H9 (cell line): Measurements from ENCODE around the gene PDE6H. TPM values are rescaled to one million over a fixed set of nuclear protein-coding genes. Genes with fewer than 3 reads are reported as not detected.

Source experiments
- DNase-seq: peaks from one replicate; pipeline ENCODE4 v3.0.0-alpha.2; 2017
- H2AFZ ChIP-seq: one replicate; pipeline ENCODE4 v1.6.1; 2013; ENCODE audit warnings: mild to moderate bottlenecking, low read length, control low read depth, moderate library complexity
- H2AK5ac ChIP-seq: 2 replicates; pipeline ENCODE4 v1.6.1; 2013; ENCODE audit warnings: low read length, control low read depth, mixed read lengths; ENCODE audit not compliant: insufficient read length
- H2BK120ac ChIP-seq: one replicate; pipeline ENCODE4 v1.6.1; 2013; ENCODE audit warnings: low read depth, mild to moderate bottlenecking, low read length, control low read depth, inconsistent platforms; ENCODE audit not compliant: poor library complexity, severe bottlenecking
- H2BK12ac ChIP-seq: 2 replicates; pipeline ENCODE4 v1.6.1; 2013; ENCODE audit warnings: low read length, control low read depth, mixed read lengths, low read depth; ENCODE audit not compliant: insufficient read length
- H2BK15ac ChIP-seq: 2 replicates; pipeline ENCODE4 v1.6.1; 2013; ENCODE audit warnings: low read depth, low read length, control low read depth
- H2BK20ac ChIP-seq: one replicate; pipeline ENCODE4 v1.6.1; 2013; ENCODE audit warnings: low read depth, mild to moderate bottlenecking, low read length, control low read depth, inconsistent platforms; ENCODE audit not compliant: poor library complexity, severe bottlenecking
- H2BK5ac ChIP-seq: 2 replicates; pipeline ENCODE4 v1.6.1; 2013; ENCODE audit warnings: low read length, control low read depth, mixed read lengths; ENCODE audit not compliant: insufficient read length
- H3K14ac ChIP-seq: 2 replicates; pipeline ENCODE4 v1.6.1; 2013; ENCODE audit warnings: low read length, control low read depth; ENCODE audit not compliant: insufficient read depth
- H3K18ac ChIP-seq: 2 replicates; pipeline ENCODE4 v1.6.1; 2013; ENCODE audit warnings: low read depth, mild to moderate bottlenecking, mixed read lengths, low read length, control low read depth; ENCODE audit not compliant: insufficient read length
- H3K23ac ChIP-seq: 2 replicates; pipeline ENCODE4 v1.6.1; 2013; ENCODE audit warnings: low read length, control low read depth, mixed read lengths, low read depth; ENCODE audit not compliant: insufficient read length
- H3K23me2 ChIP-seq: 2 replicates; pipeline ENCODE4 v1.6.1; 2013; ENCODE audit warnings: low read depth, mild to moderate bottlenecking, mixed read lengths, low read length, control low read depth; ENCODE audit not compliant: insufficient read length, poor library complexity, severe bottlenecking
- H3K27ac ChIP-seq: 2 replicates; pipeline ENCODE4 v1.5.1; 2013; ENCODE audit warnings: low read length, control low read depth, mixed read lengths, low read depth; ENCODE audit not compliant: insufficient read length
- H3K27me3 ChIP-seq: 2 replicates; pipeline ENCODE4 v1.6.1; 2013; ENCODE audit warnings: low read length, control low read depth, inconsistent platforms; ENCODE audit not compliant: insufficient read depth
- H3K4ac ChIP-seq: 2 replicates; pipeline ENCODE4 v1.6.1; 2013; ENCODE audit warnings: low read depth, mild to moderate bottlenecking, control low read depth, inconsistent platforms, low read length, moderate library complexity
- H3K4me1 ChIP-seq: 2 replicates; pipeline ENCODE4 v1.6.1; 2013; ENCODE audit warnings: low read length, control low read depth, inconsistent platforms; ENCODE audit not compliant: insufficient read depth
- H3K4me2 ChIP-seq: 2 replicates; pipeline ENCODE4 v1.6.1; 2013; ENCODE audit warnings: low read length, control low read depth, mixed read lengths; ENCODE audit not compliant: insufficient read length, insufficient read depth
- H3K56ac ChIP-seq: 2 replicates; pipeline ENCODE4 v1.6.1; 2013; ENCODE audit warnings: low read depth, mild to moderate bottlenecking, mixed read lengths, low read length, control low read depth; ENCODE audit not compliant: insufficient read length
- H3K79me1 ChIP-seq: 2 replicates; pipeline ENCODE4 v1.6.1; 2013; ENCODE audit warnings: low read depth, mild to moderate bottlenecking, moderate library complexity, low read length, control low read depth, inconsistent platforms; ENCODE audit not compliant: insufficient read depth, poor library complexity, severe bottlenecking
- H3K79me2 ChIP-seq: 2 replicates; pipeline ENCODE4 v1.6.1; 2013; ENCODE audit warnings: low read length, control low read depth, inconsistent platforms; ENCODE audit not compliant: insufficient read depth
- H3K9ac ChIP-seq: 2 replicates; pipeline ENCODE4 v1.6.1; 2013; ENCODE audit warnings: low read length, control low read depth, mixed read lengths; ENCODE audit not compliant: insufficient read length; ENCODE audit errors: extremely low read depth
- H3K9me3 ChIP-seq: one replicate; pipeline ENCODE4 v1.6.1; 2013; ENCODE audit warnings: low read depth, low read length, inconsistent platforms; ENCODE audit not compliant: control insufficient read depth
- H3T11ph ChIP-seq: one replicate; pipeline ENCODE4 v1.6.1; 2013; ENCODE audit warnings: mild to moderate bottlenecking, low read length, control low read depth, inconsistent platforms
- H4K20me1 ChIP-seq: one replicate; pipeline ENCODE4 v1.6.1; 2013; ENCODE audit not compliant: control insufficient read depth, insufficient read length, insufficient read depth
- H4K5ac ChIP-seq: 2 replicates; pipeline ENCODE4 v1.6.1; 2013; ENCODE audit warnings: low read depth, mild to moderate bottlenecking, mixed read lengths, low read length, control low read depth; ENCODE audit not compliant: insufficient read length
- H4K8ac ChIP-seq: replicated peaks from 2 replicates; pipeline ENCODE4 v1.6.1; 2013; ENCODE audit warnings: low read length, control low read depth, mixed read lengths, low read depth; ENCODE audit not compliant: insufficient read length
- H4K91ac ChIP-seq: 2 replicates; pipeline ENCODE4 v1.6.1; 2013; ENCODE audit warnings: low read depth, mild to moderate bottlenecking, moderate library complexity, mixed read lengths, low read length, control low read depth; ENCODE audit not compliant: insufficient read length
- H3K27ac Mint-ChIP-seq, 3 experiments: 2 replicates in 2 of 3; 3 replicates in 1 of 3; pipeline ENCODE4 v1.8.0; 2020 to 2021; ENCODE audit warnings: mixed read lengths in 3 of 3, mild to moderate bottlenecking in 1 of 3, moderate library complexity in 1 of 3
- H3K27me3 Mint-ChIP-seq: 2 replicates; pipeline ENCODE4 v1.8.0; 2021; ENCODE audit warnings: low read depth, mild to moderate bottlenecking, moderate library complexity, mixed read lengths
- H3K36me3 Mint-ChIP-seq, 3 experiments: 2 replicates in 2 of 3; 3 replicates in 1 of 3; pipeline ENCODE4 v1.8.0; 2020 to 2021; ENCODE audit warnings: low read depth in 3 of 3, mixed read lengths in 3 of 3; ENCODE audit not compliant: insufficient read depth in 1 of 3
- H3K4me1 Mint-ChIP-seq, 2 experiments: 2 replicates each; pipeline ENCODE4 v1.8.0; 2020; ENCODE audit warnings: mixed read lengths in 2 of 2
- H3K4me3 Mint-ChIP-seq, 2 experiments: 2 replicates in 1 of 2; 3 replicates in 1 of 2; pipeline ENCODE4 v1.8.0; 2020 to 2021; ENCODE audit warnings: mild to moderate bottlenecking in 2 of 2, mixed read lengths in 2 of 2, moderate library complexity in 1 of 2
- H3K9me3 Mint-ChIP-seq, 2 experiments: 2 replicates in 1 of 2; 3 replicates in 1 of 2; pipeline ENCODE4 v1.8.0; 2020; ENCODE audit warnings: mild to moderate bottlenecking in 2 of 2, mixed read lengths in 2 of 2, moderate library complexity in 1 of 2
- WGBS: extraction: QIAGEN DNeasy Blood & Tissue Kit; methylation state at CpG from one replicate; pipeline ENCODE4 v1.1.7; 2013; ENCODE audit warnings: missing lambda C conversion rate, low lambda C conversion rate, mixed read lengths; ENCODE audit not compliant: insufficient read length; ENCODE audit errors: extremely low coverage; 5-methylcytosine and 5-hydroxymethylcytosine counted together
- total RNA-seq: library from RNA; stranded (reverse); gene quantifications from 2 replicates; pipeline ENCODE4 v1.2.1, GENCODE V29; 2021
- TF ChIP-seq, protein P1 (sequence below): fragments of 200-600 bp; sonication (generic); conservative IDR thresholded peaks from 3 replicates; pipeline ENCODE4 v1.8.0; 2021; ENCODE audit warnings: antibody characterized with exemption, mild to moderate bottlenecking

The PDE6H gene
- total RNA-seq, 1 experiment from 2014 or later, result not detected

DNA sequence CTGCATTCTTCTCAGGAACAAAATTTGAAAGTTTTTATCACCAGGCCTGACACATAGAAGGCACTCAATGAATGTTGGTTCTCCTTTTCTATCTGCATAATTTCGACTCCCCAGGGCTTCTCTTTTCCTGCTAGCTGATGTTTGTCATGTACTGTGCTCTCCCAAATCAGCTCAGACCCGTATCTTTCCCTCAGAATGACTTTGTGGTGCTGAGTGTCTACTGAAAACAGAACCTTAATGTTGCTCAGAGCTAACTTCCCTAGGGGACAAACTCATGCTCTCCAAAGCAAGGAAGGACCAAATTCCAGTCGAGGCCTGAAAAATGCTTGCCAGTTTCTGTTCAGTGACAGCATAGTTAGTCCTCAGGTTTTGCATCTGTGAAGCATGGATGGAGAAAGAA, 13.4 kb upstream of the PDE6H start:
- Histone ChIP-seq H2BK5ac (no peak overlapping the region), H3K4me2 (no peak overlapping the region), H3K9ac (no peak overlapping the region), H2BK20ac (no peak overlapping the region), H2BK120ac (no peak overlapping the region), H3K27ac (no peak overlapping the region), H4K20me1 (no peaks in the 10 kb centered on the region), H4K8ac (no peak overlapping the region), H3T11ph (no peak overlapping the region), H2BK12ac (no peak overlapping the region), H3K23me2 (no peaks in the 10 kb centered on the region), H2BK15ac (no peak overlapping the region), H3K9me3 (no peaks in the 10 kb centered on the region), H3K4me1 (peaks cover 8% of the 10 kb centered on the region), H2AK5ac (no peak overlapping the region), H3K18ac (no peak overlapping the region), H4K5ac (no peak overlapping the region), H3K79me2 (no peaks in the 10 kb centered on the region), H4K91ac (no peak overlapping the region), H3K23ac (no peak overlapping the region), H3K14ac (no peak overlapping the region), H2AFZ (no peak overlapping the region), H3K79me1 (no peaks in the 10 kb centered on the region), H3K56ac (no peak overlapping the region), H3K27me3 (no peaks in the 10 kb centered on the region), H3K4ac (no peak overlapping the region)
- no CpG with 5 or more reads among the region's 3 CpGs for WGBS
- no peak overlapping the region for H3K4me3 Mint-ChIP-seq
- H3K36me3 Mint-ChIP-seq, result no peaks in the 10 kb centered on the region
- TF ChIP-seq, protein P1, sequence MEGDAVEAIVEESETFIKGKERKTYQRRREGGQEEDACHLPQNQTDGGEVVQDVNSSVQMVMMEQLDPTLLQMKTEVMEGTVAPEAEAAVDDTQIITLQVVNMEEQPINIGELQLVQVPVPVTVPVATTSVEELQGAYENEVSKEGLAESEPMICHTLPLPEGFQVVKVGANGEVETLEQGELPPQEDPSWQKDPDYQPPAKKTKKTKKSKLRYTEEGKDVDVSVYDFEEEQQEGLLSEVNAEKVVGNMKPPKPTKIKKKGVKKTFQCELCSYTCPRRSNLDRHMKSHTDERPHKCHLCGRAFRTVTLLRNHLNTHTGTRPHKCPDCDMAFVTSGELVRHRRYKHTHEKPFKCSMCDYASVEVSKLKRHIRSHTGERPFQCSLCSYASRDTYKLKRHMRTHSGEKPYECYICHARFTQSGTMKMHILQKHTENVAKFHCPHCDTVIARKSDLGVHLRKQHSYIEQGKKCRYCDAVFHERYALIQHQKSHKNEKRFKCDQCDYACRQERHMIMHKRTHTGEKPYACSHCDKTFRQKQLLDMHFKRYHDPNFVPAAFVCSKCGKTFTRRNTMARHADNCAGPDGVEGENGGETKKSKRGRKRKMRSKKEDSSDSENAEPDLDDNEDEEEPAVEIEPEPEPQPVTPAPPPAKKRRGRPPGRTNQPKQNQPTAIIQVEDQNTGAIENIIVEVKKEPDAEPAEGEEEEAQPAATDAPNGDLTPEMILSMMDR, result no peak
- no peaks in the 10 kb centered on the region for H3K27me3 Mint-ChIP-seq
- DNase-seq, result no peak
- no peaks in the 10 kb centered on the region for H3K9me3 Mint-ChIP-seq
- H3K4me1 Mint-ChIP-seq, result peaks cover 12 to 13% of the 10 kb centered on the region in 2 experiments
- H3K27ac Mint-ChIP-seq, result no peak overlapping the region
